ENCODE data around the gene SSH2.

- TF ChIP-seq CTCF (conservative IDR thresholded peaks at IDR 0.05 in 1 of 2, IDR thresholded peaks at IDR 0.05 in 1 of 2; ENCODE audit: extremely low read depth in 1 of 2, insufficient read depth in 1 of 2, low read depth in 1 of 2, low read length in 2 of 2) (no peak), EZH2 (IDR thresholded peaks at IDR 0.05; ENCODE audit: borderline replicate concordance, low read length) (no peak)
Measured at GRCh38 chr17:29791336-29792080, 138.5 kb downstream of the SSH2 start.

Measured in mammary epithelial cell (primary cell).